HG03571 (cell line): ENCODE data around the gene DPEP1.
"Not testable (repeated sequence)": the region's sequence is repeated elsewhere in the genome, so short reads cannot be mapped to it uniquely, and the experiment has no call there.

Source experiments
- ATAC-seq: cut with Tn5 transposase; IDR thresholded peaks from one replicate; pipeline ENCODE4 v1.9.1; 2021; ENCODE audit not compliant: unreplicated experiment

The DPEP1 gene

DNA sequence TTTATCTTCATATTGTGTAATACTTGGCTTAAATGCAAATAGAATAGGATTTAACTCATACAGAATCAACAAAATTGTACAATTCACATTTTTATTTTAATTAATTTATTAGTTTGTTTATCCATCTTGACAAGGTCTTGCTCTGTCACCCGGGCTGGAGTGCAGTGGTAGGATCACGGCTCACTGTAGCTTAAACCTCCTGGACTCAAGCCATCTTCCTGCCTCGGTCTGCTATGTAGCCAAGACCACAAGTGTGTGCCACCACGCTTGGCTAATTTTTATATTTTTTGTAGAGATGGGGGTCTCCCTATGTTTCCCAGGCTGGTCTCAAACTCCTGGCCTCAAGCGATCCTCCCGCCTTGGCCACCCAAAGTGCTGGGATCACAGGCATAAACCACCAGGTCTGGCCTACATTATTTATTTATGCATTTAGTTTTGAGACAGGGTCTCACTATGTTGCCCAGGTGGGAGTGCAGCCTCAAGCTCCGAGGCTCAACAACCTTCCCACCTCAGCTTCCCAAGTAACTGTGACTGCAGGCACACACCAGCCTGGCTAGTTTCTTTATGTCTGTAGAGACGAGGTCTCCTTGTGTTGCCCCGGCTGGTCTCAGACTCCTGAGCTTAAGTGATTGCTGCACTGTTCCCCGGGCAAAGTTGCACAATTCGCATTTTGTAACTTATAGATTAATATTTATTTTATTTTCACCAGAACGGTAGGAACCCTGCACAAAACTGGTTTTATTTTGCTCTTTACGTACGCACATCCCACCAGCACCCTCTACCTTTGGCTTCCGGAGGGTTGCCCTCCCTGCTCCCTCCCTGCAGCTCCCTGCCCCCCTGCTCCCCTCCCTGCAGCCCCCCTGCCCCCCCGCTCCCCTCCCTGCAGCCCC, 4.9 kb downstream of the DPEP1 start:
- no peak for ATAC-seq

- no peak for ATAC-seq
Observed at GRCh38 chr16:89619840-89620239, 6.4 kb downstream of the DPEP1 start.

DNA sequence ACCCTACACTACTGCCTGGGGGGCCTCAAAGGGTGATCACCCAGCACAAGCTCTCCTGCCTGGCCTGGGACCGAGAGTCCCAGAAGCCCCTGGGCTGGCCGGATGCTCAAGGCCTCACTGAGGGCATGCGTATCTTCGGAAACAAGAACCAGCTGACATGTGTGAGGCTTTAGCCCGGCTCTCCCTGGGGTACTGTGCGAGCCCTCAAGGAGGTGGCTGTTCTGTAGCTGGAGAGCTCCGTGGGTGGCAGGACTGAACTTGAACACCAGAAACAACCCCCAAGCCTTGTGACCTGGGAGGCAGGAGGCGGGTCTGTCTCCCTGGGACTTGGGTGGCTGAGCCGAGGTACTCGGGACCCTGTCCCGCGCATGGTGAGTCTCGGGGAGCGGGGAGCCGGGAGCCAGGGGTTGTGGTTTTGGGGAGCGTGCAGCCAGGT, 7.0 kb downstream of the DPEP1 start:
- ATAC-seq = no peak

GRCh38 chr16:89621136-89621697, 7.8 kb downstream of the DPEP1 start:
- no peak for ATAC-seq

DNA sequence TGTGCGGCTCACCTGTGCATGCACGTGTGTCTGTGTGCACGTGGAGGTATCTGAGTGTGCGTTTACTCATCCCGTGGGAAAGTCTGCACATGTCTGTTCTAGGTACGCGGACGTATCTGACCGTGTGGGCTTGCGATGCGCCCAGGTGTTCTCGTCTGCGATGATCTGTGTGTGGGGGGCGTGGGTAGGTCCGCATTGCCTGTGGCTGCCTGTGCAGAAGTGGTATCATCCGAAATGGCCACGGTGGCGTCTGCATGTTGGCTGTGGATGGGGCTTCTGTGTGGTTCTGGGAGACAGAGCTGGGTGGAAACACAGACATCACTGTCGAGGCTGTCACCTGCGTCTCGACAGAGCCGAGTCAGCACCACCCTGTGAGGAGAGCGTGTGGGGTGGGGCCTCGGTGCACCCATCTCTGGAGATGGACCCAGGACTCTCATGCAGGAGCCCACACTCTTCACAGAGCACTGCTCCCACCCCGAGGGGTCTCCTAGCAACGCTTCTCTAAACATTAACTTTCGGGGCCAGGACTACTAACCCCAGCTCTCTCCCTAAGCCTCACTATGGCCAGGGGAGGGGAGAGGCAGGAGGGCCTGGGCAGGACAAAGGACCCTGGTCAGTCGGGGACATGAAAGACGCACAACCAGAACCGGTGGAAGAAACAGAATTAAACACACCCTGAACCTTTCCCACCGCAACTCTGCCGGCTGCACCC, 8.4 kb downstream of the DPEP1 start:
- ATAC-seq = no peak

DNA sequence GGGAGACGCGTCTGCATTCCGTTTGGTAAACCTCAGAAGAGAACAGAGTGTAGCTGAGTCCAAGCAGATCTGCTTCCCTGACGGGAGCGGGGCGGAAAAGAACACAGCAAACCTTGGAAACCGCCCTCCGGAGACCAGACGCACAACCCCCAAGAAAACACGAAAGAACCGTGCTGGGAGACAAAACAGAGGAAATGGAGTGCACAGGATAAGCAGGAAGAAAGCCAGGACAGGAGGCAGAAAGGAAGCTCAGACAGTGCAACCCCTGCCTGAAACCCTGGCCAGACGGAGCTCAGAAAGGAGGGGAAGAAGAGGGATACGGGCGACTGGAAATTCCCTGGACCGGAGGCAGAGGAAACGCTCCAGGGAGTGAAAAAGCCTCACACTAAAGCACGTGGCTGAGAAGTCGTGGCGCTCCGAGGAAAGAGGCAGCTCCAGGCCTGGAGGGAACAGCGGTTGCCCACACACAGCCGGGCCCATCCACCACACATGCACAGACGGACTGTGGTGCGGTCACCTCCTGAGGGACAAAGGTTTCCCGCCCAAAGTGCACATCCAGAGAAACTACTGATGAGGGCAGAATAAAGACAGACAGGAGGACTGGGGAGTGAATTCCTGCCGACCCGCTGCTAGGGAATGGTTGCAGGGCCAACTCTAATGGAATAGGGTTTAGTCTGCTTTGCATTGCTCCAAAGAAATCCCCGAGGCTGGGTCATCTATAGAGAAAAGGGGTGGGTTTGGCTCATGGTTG, 10.2 kb downstream of the DPEP1 start:
- ATAC-seq = no peak

DNA sequence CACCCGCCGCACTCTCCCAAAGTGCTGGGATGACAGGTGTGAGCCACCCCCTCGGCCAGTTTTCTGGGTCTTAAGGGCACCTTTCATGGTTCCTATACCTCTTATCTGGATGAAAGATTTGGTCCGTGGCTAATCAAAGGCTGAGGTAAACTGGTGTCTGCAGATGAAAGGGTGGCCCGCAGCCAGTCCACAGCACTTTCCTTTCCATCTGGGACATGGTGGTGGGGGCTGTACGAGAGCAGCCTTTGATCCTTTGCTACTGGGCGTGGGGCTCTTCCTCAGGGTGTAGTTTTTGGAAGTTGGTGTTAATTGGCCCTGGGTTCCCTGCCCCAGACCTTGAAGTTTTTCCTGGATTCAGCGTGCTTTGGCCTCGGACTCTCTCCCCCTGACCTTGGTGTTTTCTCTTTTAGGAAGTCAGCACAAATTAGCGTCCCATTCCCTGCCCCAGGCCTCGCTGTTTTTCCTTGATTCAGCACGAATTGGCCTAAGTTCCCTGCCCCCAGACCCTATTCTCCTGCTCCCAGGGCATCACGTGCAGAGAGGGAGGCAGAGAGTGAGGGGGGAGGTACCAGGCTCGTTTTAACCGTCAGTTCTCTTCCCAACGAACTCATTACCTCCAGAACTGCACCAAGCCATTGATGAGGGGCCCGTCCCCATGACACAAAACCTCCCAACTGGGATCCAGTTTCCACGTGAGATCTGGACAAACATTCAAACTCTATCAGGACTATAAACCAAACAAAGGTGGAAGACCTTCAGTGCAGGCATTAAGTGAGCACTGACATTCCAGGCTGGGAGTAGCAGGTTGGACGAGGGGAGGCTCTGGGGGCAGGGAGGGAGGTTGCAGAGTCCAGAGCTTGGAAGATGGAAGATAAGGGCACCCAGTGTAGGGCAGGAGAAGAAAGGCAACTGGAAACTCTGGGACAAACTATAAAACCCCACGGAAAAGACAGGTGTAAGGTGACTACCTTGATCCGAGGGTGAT, 11.6 kb downstream of the DPEP1 start:
- no peak for ATAC-seq

DNA sequence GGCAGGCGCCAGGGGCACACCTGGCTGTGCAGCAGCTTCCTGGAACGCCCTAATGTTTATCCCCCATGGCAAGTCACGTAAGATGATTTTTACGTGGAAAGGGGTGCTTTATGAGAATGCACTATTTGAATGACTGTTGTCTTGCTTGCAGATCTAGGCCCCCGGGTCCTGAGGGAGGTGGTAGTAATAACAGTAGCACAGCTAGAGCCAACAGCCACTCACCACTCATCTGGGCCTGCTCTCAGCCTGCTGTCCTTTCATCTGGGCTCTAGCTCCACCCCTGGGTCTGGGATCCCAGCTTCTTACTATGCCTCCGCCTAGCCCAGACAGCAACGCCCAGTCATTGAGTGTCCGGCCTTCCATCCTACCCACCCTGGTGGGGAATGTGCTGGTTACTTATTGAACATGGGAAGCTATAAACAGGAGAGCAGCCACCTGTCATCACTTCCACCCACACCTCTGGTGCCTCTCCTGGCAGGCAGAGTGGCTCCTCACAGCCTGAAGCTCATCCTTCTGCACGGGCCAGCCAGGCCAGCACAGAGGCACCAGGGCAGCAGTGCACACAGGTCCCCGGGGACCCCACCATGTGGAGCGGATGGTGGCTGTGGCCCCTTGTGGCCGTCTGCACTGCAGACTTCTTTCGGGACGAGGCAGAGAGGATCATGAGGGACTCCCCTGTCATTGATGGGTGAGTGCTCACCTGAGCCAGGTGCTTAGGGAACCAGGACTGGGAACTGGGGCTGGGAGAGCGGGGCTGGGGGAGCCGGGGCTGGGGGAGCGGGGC, 16.6 kb downstream of the DPEP1 start:
- no peak for ATAC-seq

DNA sequence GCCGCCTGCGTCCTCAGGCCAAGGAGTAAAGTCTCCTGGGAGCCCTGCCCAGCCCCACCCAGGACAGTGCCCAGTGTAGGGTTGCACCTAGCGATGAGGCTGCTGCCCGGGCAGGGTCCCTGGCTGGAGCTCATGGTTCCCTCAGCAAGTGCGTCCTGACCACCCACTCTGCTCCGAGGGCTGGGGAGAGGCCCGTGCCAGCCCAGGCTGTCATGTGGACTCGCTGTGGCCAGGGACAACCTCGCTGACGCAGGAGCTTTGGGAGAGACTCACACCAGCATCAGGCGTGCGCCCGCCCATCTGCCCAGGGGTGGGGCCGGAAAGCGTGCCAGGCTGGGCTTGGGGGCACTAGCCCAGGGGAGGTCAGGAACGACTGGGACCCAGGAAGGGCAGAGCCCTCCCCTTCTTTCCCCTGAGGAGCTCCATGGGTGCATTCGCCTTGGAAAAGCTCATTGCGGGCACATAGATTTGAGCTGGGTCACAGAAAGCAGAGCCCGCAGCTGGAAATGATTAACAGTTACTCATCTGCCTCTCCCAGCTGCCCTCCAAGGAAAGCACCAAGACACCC, 19.7 kb downstream of the DPEP1 start:
- no peak for ATAC-seq

- not testable (repeated sequence) for ATAC-seq
Observed at GRCh38 chr16:89634463-89635385, 21.3 kb downstream of the DPEP1 start.

- no peak for ATAC-seq
Observed at GRCh38 chr16:89636663-89637062, 23.2 kb downstream of the DPEP1 start.

GRCh38 chr16:89637379-89637778, 23.9 kb downstream of the DPEP1 start:
- ATAC-seq = no peak

DNA sequence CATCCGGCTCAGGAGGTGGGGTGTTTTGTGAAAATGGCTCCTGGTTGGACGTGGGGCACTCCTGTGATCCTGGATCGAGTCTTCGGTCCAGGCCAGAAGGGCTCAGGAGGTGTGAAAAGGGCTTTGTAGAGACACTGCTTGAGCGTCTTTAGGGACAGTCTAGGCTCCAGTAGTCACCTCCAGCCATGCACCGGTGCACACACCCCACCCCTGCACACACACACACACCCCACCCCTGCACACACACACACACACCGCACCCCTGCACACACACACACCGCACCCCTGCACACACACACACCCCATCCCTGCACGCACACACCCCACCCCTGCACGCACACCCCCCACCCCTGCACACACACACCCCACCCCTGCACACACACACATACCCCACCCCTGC, 25.0 kb downstream of the DPEP1 start:
- no peak for ATAC-seq

GRCh38 chr16:89639385-89639784, 25.9 kb downstream of the DPEP1 start:
- no peak for ATAC-seq

DNA sequence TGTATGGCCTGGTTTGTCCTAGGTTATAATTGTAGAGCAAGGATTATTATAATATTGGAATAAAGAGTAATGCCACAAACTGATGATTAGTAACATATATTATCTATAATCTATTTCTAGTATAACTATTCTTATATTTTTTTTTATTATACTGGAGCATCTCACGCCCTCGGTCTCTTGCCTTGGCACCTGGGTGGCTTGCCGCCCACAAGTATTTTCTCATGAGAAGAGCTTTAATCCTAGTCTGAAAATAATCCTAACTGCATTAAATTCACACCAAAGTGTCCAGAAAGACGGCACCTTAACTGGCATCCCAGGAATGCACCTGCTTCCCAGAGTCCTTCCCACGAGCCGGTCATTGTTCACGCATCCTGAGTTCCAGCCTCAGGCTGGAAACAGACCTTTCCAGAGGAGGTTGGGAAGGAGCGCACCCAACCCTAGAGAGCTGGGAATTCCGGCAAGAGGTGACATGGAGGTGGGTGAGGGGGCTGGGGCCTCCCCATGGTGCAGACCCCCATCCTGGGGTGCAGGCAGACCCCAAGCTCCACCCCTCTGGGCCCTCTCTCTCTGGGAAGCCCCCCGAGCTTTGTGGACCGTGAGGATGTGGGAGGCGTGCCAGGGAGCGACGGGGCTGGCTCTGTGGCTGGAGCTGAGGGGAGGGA, 28.1 kb downstream of the DPEP1 start:
- no peak for ATAC-seq

GRCh38 chr16:89642574-89642973, 29.1 kb downstream of the DPEP1 start:
- ATAC-seq = no peak

GRCh38 chr16:89643769-89644300, 30.4 kb downstream of the DPEP1 start:
- ATAC-seq = no peak
